Mesenchymal stem cell (in vitro differentiated cells and primary cell): Measurements from ENCODE around the gene MDM4.
"Not testable (repeated sequence)": the region's sequence is repeated elsewhere in the genome, so short reads cannot be mapped to it uniquely, and the experiment has no call there.

Experiments
- DNase-seq: peaks from one replicate; pipeline ENCODE4 v3.0.0-alpha.2; 2013
- H2AFZ ChIP-seq: one replicate; pipeline ENCODE4 v1.6.1; 2013; ENCODE audit warnings: low read depth, mild to moderate bottlenecking, control low read depth, inconsistent platforms, low read length, moderate library complexity
- H2AK5ac ChIP-seq: 2 replicates; pipeline ENCODE4 v1.6.1; 2013; ENCODE audit warnings: low read length, moderate library complexity, mild to moderate bottlenecking, inconsistent platforms; ENCODE audit not compliant: severe bottlenecking
- H2BK120ac ChIP-seq: one replicate; pipeline ENCODE4 v1.6.1; 2013; ENCODE audit warnings: low read depth, mild to moderate bottlenecking, inconsistent platforms, low read length, moderate library complexity
- H2BK12ac ChIP-seq, 2 experiments: one replicate each; pipeline ENCODE4 v1.6.1; 2013; ENCODE audit warnings: inconsistent platforms in 2 of 2, low read length in 2 of 2, mild to moderate bottlenecking in 2 of 2, moderate library complexity in 2 of 2, control low read depth in 1 of 2
- H2BK15ac ChIP-seq: one replicate; pipeline ENCODE4 v1.6.1; 2013; ENCODE audit warnings: mild to moderate bottlenecking, low read depth, inconsistent platforms; ENCODE audit not compliant: poor library complexity, severe bottlenecking
- H2BK5ac ChIP-seq: 2 replicates; pipeline ENCODE4 v1.6.1; 2013; ENCODE audit warnings: low read depth, mild to moderate bottlenecking, low read length, control low read depth, inconsistent platforms; ENCODE audit not compliant: poor library complexity, severe bottlenecking
- H3K14ac ChIP-seq, 2 experiments: one replicate each; pipeline ENCODE4 v1.6.1; 2013; ENCODE audit warnings: inconsistent platforms in 2 of 2, low read length in 2 of 2, control low read depth in 1 of 2, mild to moderate bottlenecking in 1 of 2, moderate library complexity in 1 of 2
- H3K18ac ChIP-seq, 2 experiments: one replicate each; pipeline ENCODE4 v1.6.1; 2013; ENCODE audit warnings: inconsistent platforms in 2 of 2, low read length in 2 of 2, control low read depth in 1 of 2, low read depth in 1 of 2, mild to moderate bottlenecking in 1 of 2
- H3K23ac ChIP-seq, 2 experiments: one replicate each; pipeline ENCODE4 v1.6.1; 2013; ENCODE audit warnings: inconsistent platforms in 2 of 2, low read length in 2 of 2, mild to moderate bottlenecking in 2 of 2, moderate library complexity in 2 of 2, control low read depth in 1 of 2
- H3K27ac ChIP-seq: 2 replicates; pipeline ENCODE4 v1.5.1; 2013; ENCODE audit warnings: mild to moderate bottlenecking, moderate library complexity, low read length, control low read depth, inconsistent platforms; ENCODE audit not compliant: poor library complexity, severe bottlenecking
- H3K27me3 ChIP-seq, 2 experiments: 2 replicates each; pipeline versions ENCODE4 v1.6.1 to v1.7.0; 2013; ENCODE audit warnings: low read length in 2 of 2, mild to moderate bottlenecking in 2 of 2, moderate library complexity in 2 of 2, control low read depth in 1 of 2, inconsistent platforms in 1 of 2; ENCODE audit not compliant: control insufficient read depth in 1 of 2, insufficient read depth in 1 of 2
- H3K36me3 ChIP-seq, 2 experiments: 2 replicates each; pipeline versions ENCODE4 v1.6.1 to v1.7.0; 2013; ENCODE audit warnings: low read length in 2 of 2, control low read depth in 1 of 2, inconsistent platforms in 1 of 2, low read depth in 1 of 2, mild to moderate bottlenecking in 1 of 2; ENCODE audit not compliant: insufficient read depth in 2 of 2, control insufficient read depth in 1 of 2
- H3K4ac ChIP-seq, 2 experiments: one replicate each; pipeline ENCODE4 v1.6.1; 2013; ENCODE audit warnings: inconsistent platforms in 2 of 2, low read length in 2 of 2, mild to moderate bottlenecking in 2 of 2, moderate library complexity in 2 of 2, control low read depth in 1 of 2, low read depth in 1 of 2
- H3K4me1 ChIP-seq: 2 replicates; pipeline ENCODE4 v1.6.1; 2013; ENCODE audit warnings: low read depth, low read length, control low read depth; ENCODE audit not compliant: control insufficient read depth, insufficient read depth
- H3K4me2 ChIP-seq: 2 replicates; pipeline ENCODE4 v1.6.1; 2013; ENCODE audit warnings: low read length, mild to moderate bottlenecking, inconsistent platforms; ENCODE audit not compliant: poor library complexity, severe bottlenecking
- H3K4me3 ChIP-seq, 2 experiments: 2 replicates each; pipeline versions ENCODE4 v1.5.1 to v1.7.0; 2013; ENCODE audit warnings: low read length in 2 of 2, mild to moderate bottlenecking in 2 of 2, control low read depth in 1 of 2, low read depth in 1 of 2; ENCODE audit not compliant: insufficient read depth in 1 of 2
- H3K79me1 ChIP-seq: replicated peaks from 2 replicates; pipeline ENCODE4 v1.6.1; 2013; ENCODE audit warnings: mild to moderate bottlenecking, control low read depth, low read length, inconsistent platforms; ENCODE audit not compliant: poor library complexity, severe bottlenecking
- H3K9ac ChIP-seq: 2 replicates; pipeline ENCODE4 v1.7.0; 2013; ENCODE audit warnings: mild to moderate bottlenecking, low read length, moderate library complexity
- H3K9me3 ChIP-seq: 2 replicates; pipeline ENCODE4 v1.7.0; 2013; ENCODE audit warnings: mild to moderate bottlenecking, low read length; ENCODE audit not compliant: control insufficient read depth
- H4K8ac ChIP-seq: one replicate; pipeline ENCODE4 v1.6.1; 2013; ENCODE audit warnings: inconsistent platforms, mild to moderate bottlenecking, low read length, moderate library complexity
- H4K91ac ChIP-seq: one replicate; pipeline ENCODE4 v1.6.1; 2013; ENCODE audit warnings: mild to moderate bottlenecking, low read length, inconsistent platforms
- WGBS: methylation state at CpG from one replicate; pipeline ENCODE4 v1.1.7; 2013; ENCODE audit warnings: mixed read lengths; 5-methylcytosine and 5-hydroxymethylcytosine counted together

Gene MDM4

DNA sequence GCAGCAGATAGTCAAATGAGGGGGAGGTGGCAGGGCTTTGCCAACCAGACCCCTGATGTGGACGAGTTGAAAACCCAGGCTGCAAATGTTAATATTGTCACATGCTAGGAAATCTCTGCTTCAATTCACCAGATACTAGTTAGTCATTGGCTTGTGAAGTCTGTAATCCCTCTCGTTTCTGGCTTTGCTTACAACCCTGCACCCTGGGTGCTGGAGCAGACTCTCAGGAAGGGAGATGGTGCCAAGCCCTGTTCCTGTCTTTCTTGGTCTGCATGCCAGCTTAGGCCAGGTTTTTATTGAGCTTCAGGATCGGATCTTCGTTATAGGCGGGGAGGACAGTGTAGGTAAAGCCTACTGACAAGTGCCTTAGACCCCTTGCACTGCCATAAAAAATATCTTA lies 53.3 kb downstream of the MDM4 start:
- Histone ChIP-seq H2BK15ac (no peak overlapping the region), H3K4ac (no peak overlapping the region), H3K23ac (no peak overlapping the region), H2AFZ (no peak overlapping the region), H3K9me3 (no peaks in the 10 kb centered on the region), H3K79me1 (no peaks in the 10 kb centered on the region), H3K9ac (no peak overlapping the region), H4K8ac (no peak overlapping the region), H2BK120ac (no peak overlapping the region), H3K4me1 (peaks cover 6% of the 10 kb centered on the region), H4K91ac (no peak overlapping the region), H3K14ac (no peak overlapping the region), H2BK5ac (no peak overlapping the region), H3K36me3 (peaks cover 3 to 5% of the 10 kb centered on the region in 2 experiments), H2AK5ac (no peak overlapping the region), H3K4me3 (no peak overlapping the region), H3K27me3 (peaks cover 0 to under 1% of the 10 kb centered on the region in 2 experiments), H3K18ac (no peak overlapping the region), H2BK12ac (no peak overlapping the region), H3K4me2 (no peak overlapping the region), H3K27ac (no peak overlapping the region)
- WGBS: 76% methylated on average over 5 of the region's 5 CpGs
- no peak for DNase-seq

DNA sequence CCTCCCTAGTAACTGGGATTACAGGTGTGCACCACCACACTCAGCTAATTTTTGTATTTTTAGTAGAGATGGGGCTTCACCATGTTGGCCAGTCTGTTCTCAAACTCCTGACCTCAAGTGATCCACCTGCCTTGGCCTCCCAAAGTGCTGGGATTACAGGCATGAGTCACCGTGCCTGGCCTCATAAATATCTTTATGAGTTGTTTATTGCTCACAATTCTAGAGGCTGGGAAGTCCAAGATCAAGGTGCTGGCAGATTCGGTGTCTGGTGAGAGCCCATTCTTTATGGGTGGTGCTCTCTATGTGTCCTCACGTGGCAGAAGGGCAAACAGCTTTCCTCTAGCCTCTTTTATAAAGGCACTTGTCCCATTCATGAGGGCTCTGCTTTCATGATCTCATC lies 53.8 kb downstream of the MDM4 start:
- WGBS: 37% methylated on average over 3 of the region's 3 CpGs
- H3K4me1 ChIP-seq, H2AFZ ChIP-seq, H3K79me1 ChIP-seq, H3K27me3 ChIP-seq, H3K27ac ChIP-seq, H3K14ac ChIP-seq, H3K18ac ChIP-seq, H3K4me2 ChIP-seq, H2AK5ac ChIP-seq, H3K9me3 ChIP-seq, H2BK5ac ChIP-seq, H3K23ac ChIP-seq, H3K36me3 ChIP-seq, H4K8ac ChIP-seq, H3K9ac ChIP-seq, H2BK120ac ChIP-seq, H2BK15ac ChIP-seq, H2BK12ac ChIP-seq, DNase-seq, H3K4me3 ChIP-seq, H4K91ac ChIP-seq, H3K4ac ChIP-seq: not testable (repeated sequence)

GRCh38 chr1:204571128-204571527 lies 54.9 kb downstream of the MDM4 start:
- Histone ChIP-seq H3K23ac (no peak overlapping the region), H2BK120ac (no peak overlapping the region), H3K4me2 (no peak overlapping the region), H3K27me3 (peaks cover 5 to 13% of the 10 kb centered on the region in 2 experiments), H3K27ac (no peak overlapping the region), H3K14ac (no peak overlapping the region), H2BK12ac (no peak overlapping the region), H2AFZ (no peak overlapping the region), H3K9me3 (no peaks in the 10 kb centered on the region), H4K8ac (no peak overlapping the region), H2BK5ac (no peak overlapping the region), H3K4me3 (no peak overlapping the region), H3K4ac (no peak overlapping the region), H4K91ac (no peak overlapping the region), H2AK5ac (no peak overlapping the region), H3K4me1 (peaks cover 9% of the 10 kb centered on the region), H3K79me1 (no peaks in the 10 kb centered on the region), H2BK15ac (no peak overlapping the region), H3K36me3 (peaks cover 0 to 3% of the 10 kb centered on the region in 2 experiments), H3K18ac (no peak overlapping the region), H3K9ac (no peak overlapping the region)
- WGBS: 100% methylated on average over 2 of the region's 2 CpGs
- DNase-seq: no peak

GRCh38 chr1:204571631-204572030 lies 55.4 kb downstream of the MDM4 start:
- H3K4ac ChIP-seq: no peak overlapping the region
- H2BK120ac ChIP-seq: no peak overlapping the region
- no peaks in the 10 kb centered on the region for H3K79me1 ChIP-seq
- no peak overlapping the region for H2BK5ac ChIP-seq
- no peak overlapping the region for H2AFZ ChIP-seq
- no peak overlapping the region for H3K27ac ChIP-seq
- WGBS: 100% methylated on average over 2 of the region's 4 CpGs
- peaks cover 0 to 3% of the 10 kb centered on the region in 2 experiments for H3K36me3 ChIP-seq
- no peak overlapping the region for H3K9ac ChIP-seq
- DNase-seq: no peak
- H4K8ac ChIP-seq: no peak overlapping the region
- H3K9me3 ChIP-seq: no peaks in the 10 kb centered on the region
- H4K91ac ChIP-seq: no peak overlapping the region
- H3K4me2 ChIP-seq: no peak overlapping the region
- H3K14ac ChIP-seq: no peak overlapping the region
- H3K27me3 ChIP-seq: peaks cover 5 to 13% of the 10 kb centered on the region in 2 experiments
- no peak overlapping the region for H3K4me3 ChIP-seq
- no peak overlapping the region for H2BK15ac ChIP-seq
- H2AK5ac ChIP-seq: no peak overlapping the region
- no peak overlapping the region for H3K18ac ChIP-seq
- H3K4me1 ChIP-seq: peaks cover 9% of the 10 kb centered on the region
- no peak overlapping the region for H3K23ac ChIP-seq
- no peak overlapping the region for H2BK12ac ChIP-seq
